HEK293 (cell line): Measurements from ENCODE around the gene AMACR.

Source experiments
- GLI4 ChIP-seq: fragments of 450-650 bp; formaldehyde crosslinking; IDR thresholded peaks from 2 replicates; pipeline ENCODE4 v1.5.1; 2016; ENCODE audit warnings: missing biosample characterization, missing genetic modification characterization
- HOXD13 ChIP-seq: sonication (generic); formaldehyde crosslinking; IDR thresholded peaks from 2 replicates; pipeline ENCODE4 v1.8.0; 2022; ENCODE audit warnings: missing genetic modification reagents, borderline replicate concordance
- MZF1 ChIP-seq: fragments of 450-650 bp; formaldehyde crosslinking; IDR thresholded peaks from 2 replicates; pipeline ENCODE4 v1.5.1; 2017; ENCODE audit warnings: missing biosample characterization, missing genetic modification characterization, borderline replicate concordance
- REPIN1 ChIP-seq: fragments of 450-650 bp; formaldehyde crosslinking; IDR thresholded peaks from 2 replicates; pipeline ENCODE4 v1.5.1; 2017; ENCODE audit warnings: missing biosample characterization, missing genetic modification characterization, low read depth
- SALL2 ChIP-seq: fragments of 450-650 bp; formaldehyde crosslinking; IDR thresholded peaks from 2 replicates; pipeline ENCODE4 v1.5.0; 2017; ENCODE audit warnings: missing biosample characterization, mild to moderate bottlenecking, missing genetic modification characterization, borderline replicate concordance
- SP3 ChIP-seq: fragments of 450-650 bp; formaldehyde crosslinking; IDR thresholded peaks from 2 replicates; pipeline ENCODE4 v1.5.1; 2016; ENCODE audit warnings: missing biosample characterization, missing genetic modification characterization
- YY1 ChIP-seq: fragments of 450-650 bp; formaldehyde crosslinking; IDR thresholded peaks from 2 replicates; pipeline ENCODE4 v1.5.1; 2018; ENCODE audit warnings: missing biosample characterization, missing genetic modification characterization
- ZBTB20 ChIP-seq: fragments of 450-650 bp; formaldehyde crosslinking; IDR thresholded peaks from 2 replicates; pipeline ENCODE4 v1.5.1; 2016; ENCODE audit warnings: missing biosample characterization, missing genetic modification characterization
- ZFHX2 ChIP-seq: fragments of 450-650 bp; formaldehyde crosslinking; conservative IDR thresholded peaks from 2 replicates; pipeline ENCODE4 v1.5.1; 2016; ENCODE audit warnings: missing biosample characterization, missing genetic modification characterization
- ZNF10 ChIP-seq: fragments of 450-650 bp; formaldehyde crosslinking; IDR thresholded peaks from 2 replicates; pipeline ENCODE4 v1.5.1; 2017; ENCODE audit warnings: missing biosample characterization, missing genetic modification characterization
- ZNF140 ChIP-seq: fragments of 450-650 bp; formaldehyde crosslinking; IDR thresholded peaks from 2 replicates; pipeline ENCODE4 v1.5.1; 2016; ENCODE audit warnings: missing biosample characterization, missing genetic modification characterization
- ZNF157 ChIP-seq: fragments of 450-650 bp; formaldehyde crosslinking; IDR thresholded peaks from 2 replicates; pipeline ENCODE4 v1.5.1; 2016; ENCODE audit warnings: missing biosample characterization, missing genetic modification characterization
- ZNF16 ChIP-seq: fragments of 450-650 bp; formaldehyde crosslinking; IDR thresholded peaks from 2 replicates; pipeline ENCODE4 v1.5.1; 2016; ENCODE audit warnings: low read depth, missing biosample characterization, missing genetic modification characterization
- ZNF202 ChIP-seq: fragments of 450-650 bp; formaldehyde crosslinking; IDR thresholded peaks from 2 replicates; pipeline ENCODE4 v1.5.1; 2016; ENCODE audit warnings: missing biosample characterization, missing genetic modification characterization, borderline replicate concordance
- ZNF211 ChIP-seq: fragments of 450-650 bp; formaldehyde crosslinking; IDR thresholded peaks from 2 replicates; pipeline ENCODE4 v1.5.1; 2016; ENCODE audit warnings: low read depth, missing biosample characterization, missing genetic modification characterization
- ZNF266 ChIP-seq: fragments of 450-650 bp; formaldehyde crosslinking; IDR thresholded peaks from 2 replicates; pipeline ENCODE4 v1.5.1; 2016; ENCODE audit warnings: missing biosample characterization, missing genetic modification characterization, low read depth
- ZNF354C ChIP-seq: fragments of 450-650 bp; formaldehyde crosslinking; IDR thresholded peaks from 2 replicates; pipeline ENCODE4 v1.5.1; 2016; ENCODE audit warnings: missing biosample characterization, missing genetic modification characterization, low read depth, borderline replicate concordance
- ZNF423 ChIP-seq: fragments of 450-650 bp; formaldehyde crosslinking; IDR thresholded peaks from 2 replicates; pipeline ENCODE4 v1.5.1; 2016; ENCODE audit warnings: missing biosample characterization, missing genetic modification characterization
- ZNF433 ChIP-seq: fragments of 450-650 bp; formaldehyde crosslinking; IDR thresholded peaks from 2 replicates; pipeline ENCODE4 v1.5.1; 2016; ENCODE audit warnings: missing biosample characterization, missing genetic modification characterization, low read depth
- ZNF529 ChIP-seq: fragments of 450-650 bp; formaldehyde crosslinking; IDR thresholded peaks from 2 replicates; pipeline ENCODE4 v1.5.1; 2017; ENCODE audit warnings: missing genetic modification characterization, missing biosample characterization; ENCODE audit not compliant: insufficient replicate concordance
- ZNF530 ChIP-seq: fragments of 450-650 bp; formaldehyde crosslinking; IDR thresholded peaks from 2 replicates; pipeline ENCODE4 v1.5.1; 2016; ENCODE audit warnings: low read depth, missing biosample characterization, missing genetic modification characterization
- ZNF548 ChIP-seq: fragments of 450-650 bp; formaldehyde crosslinking; IDR thresholded peaks from 2 replicates; pipeline ENCODE4 v1.5.1; 2016; ENCODE audit warnings: missing biosample characterization, missing genetic modification characterization
- ZNF621 ChIP-seq: fragments of 450-650 bp; formaldehyde crosslinking; IDR thresholded peaks from 2 replicates; pipeline ENCODE4 v1.5.1; 2017; ENCODE audit warnings: missing biosample characterization, missing genetic modification characterization
- ZNF629 ChIP-seq: fragments of 450-650 bp; formaldehyde crosslinking; IDR thresholded peaks from 2 replicates; pipeline ENCODE4 v1.5.1; 2017; ENCODE audit warnings: missing biosample characterization, missing genetic modification characterization
- ZNF654 ChIP-seq: fragments of 450-650 bp; formaldehyde crosslinking; IDR thresholded peaks from 2 replicates; pipeline ENCODE4 v1.5.1; 2016; ENCODE audit warnings: low read depth, missing biosample characterization, missing genetic modification characterization
- ZNF677 ChIP-seq: fragments of 450-650 bp; IDR thresholded peaks from 2 replicates; pipeline ENCODE4 v1.5.0; 2018; ENCODE audit warnings: missing biosample characterization, mild to moderate bottlenecking, missing genetic modification characterization, moderate library complexity
- ZNF747 ChIP-seq: fragments of 450-650 bp; formaldehyde crosslinking; IDR thresholded peaks from 2 replicates; pipeline ENCODE4 v1.5.1; 2016; ENCODE audit warnings: missing biosample characterization, missing genetic modification characterization
- ZNF792 ChIP-seq: fragments of 450-650 bp; formaldehyde crosslinking; IDR thresholded peaks from 2 replicates; pipeline ENCODE4 v1.5.1; 2016; ENCODE audit warnings: missing biosample characterization, missing genetic modification characterization
- TF ChIP-seq, protein P1 (sequence below): fragments of 450-650 bp; formaldehyde crosslinking; IDR thresholded peaks from 2 replicates; pipeline ENCODE4 v1.5.1; 2016; ENCODE audit warnings: missing biosample characterization, missing genetic modification characterization
- TF ChIP-seq, protein P2 (sequence below): fragments of 450-650 bp; formaldehyde crosslinking; IDR thresholded peaks from 2 replicates; pipeline ENCODE4 v1.5.1; 2016; ENCODE audit warnings: missing biosample characterization, missing genetic modification characterization, low read depth
- TF ChIP-seq, protein P3 (sequence below): fragments of 450-650 bp; formaldehyde crosslinking; IDR thresholded peaks from 2 replicates; pipeline ENCODE4 v1.5.1; 2017; ENCODE audit warnings: missing biosample characterization, missing genetic modification characterization
- TF ChIP-seq, protein P4 (sequence below): fragments of 450-650 bp; IDR thresholded peaks from 2 replicates; pipeline ENCODE4 v1.5.1; 2018; ENCODE audit warnings: missing biosample characterization, mild to moderate bottlenecking, missing genetic modification characterization
- TF ChIP-seq, protein P5 (sequence below): IDR thresholded peaks from 2 replicates; pipeline ENCODE4 v1.6.1; 2011; ENCODE audit warnings: mild to moderate bottlenecking, low read depth, low read length, borderline replicate concordance

AMACR gene

DNA sequence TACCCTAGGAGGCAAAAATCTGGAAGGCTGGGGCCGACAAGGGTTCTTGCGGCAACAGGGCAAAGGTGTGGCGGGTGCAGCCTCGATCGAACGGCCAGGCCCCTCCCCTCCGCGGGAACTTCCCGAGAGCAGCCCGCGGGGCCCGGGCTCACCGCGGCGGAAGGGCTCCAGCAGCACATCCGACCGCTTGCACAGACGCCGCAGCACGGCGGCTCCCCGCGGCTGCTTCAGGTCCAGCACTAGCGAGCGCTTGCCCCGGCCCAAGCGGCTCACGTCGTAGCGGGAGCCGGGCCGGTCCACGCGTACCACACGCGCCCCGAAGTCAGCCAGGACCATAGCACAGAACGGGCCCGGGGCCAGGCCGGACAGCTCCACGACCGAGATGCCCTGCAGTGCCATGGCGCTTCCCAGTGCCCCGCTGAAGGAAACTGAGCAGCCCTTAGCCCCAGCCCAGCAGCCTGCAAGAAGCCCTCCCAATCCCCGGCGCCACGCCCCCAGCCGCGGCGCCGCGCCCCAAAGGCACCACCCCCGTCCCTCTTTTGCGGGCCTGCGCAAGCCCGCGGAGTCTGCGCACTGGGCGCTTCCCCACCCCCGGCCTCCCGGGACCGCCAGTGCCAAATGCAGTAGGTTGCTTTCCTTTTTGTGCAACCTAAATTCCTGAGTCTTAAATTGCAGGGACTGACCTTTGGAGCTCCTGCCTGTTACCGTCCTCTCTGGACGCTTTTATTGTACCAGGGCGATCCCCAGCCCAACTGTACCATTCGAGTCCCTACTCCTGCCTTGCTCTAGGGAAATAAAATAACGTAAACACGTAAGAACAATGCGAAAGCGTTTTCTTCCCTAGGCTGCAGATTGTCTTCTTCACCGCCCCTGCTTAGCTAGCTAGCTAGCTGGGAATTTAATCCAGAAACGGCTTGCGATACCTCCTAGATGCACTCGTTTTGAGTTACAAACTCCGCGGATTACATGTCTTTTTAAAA is at the start of gene AMACR (continued):
- TF ChIP-seq ZNF157 (tag by site-specific recombination) = no peak
- TF ChIP-seq SALL2 (tag by site-specific recombination) = no peak
- TF ChIP-seq ZNF629 (tag by site-specific recombination) = peak; percentile 60
- peak; percentile 99 for TF ChIP-seq ZBTB20 (tag by site-specific recombination)
- TF ChIP-seq HOXD13 (CRISPR knock-in tag) = no peak
- no peak for TF ChIP-seq ZNF423 (tag by site-specific recombination)
- TF ChIP-seq ZFHX2 (tag by site-specific recombination) = peak; percentile 37; the same call in 1 of the 2 replicates
- TF ChIP-seq ZNF747 (tag by site-specific recombination) = no peak
- no peak for TF ChIP-seq ZNF202 (tag by site-specific recombination)
- TF ChIP-seq, protein P1, sequence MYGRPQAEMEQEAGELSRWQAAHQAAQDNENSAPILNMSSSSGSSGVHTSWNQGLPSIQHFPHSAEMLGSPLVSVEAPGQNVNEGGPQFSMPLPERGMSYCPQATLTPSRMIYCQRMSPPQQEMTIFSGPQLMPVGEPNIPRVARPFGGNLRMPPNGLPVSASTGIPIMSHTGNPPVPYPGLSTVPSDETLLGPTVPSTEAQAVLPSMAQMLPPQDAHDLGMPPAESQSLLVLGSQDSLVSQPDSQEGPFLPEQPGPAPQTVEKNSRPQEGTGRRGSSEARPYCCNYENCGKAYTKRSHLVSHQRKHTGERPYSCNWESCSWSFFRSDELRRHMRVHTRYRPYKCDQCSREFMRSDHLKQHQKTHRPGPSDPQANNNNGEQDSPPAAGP (tag by site-specific recombination) = peak; percentile 94
- TF ChIP-seq ZNF677 (tag by site-specific recombination) = no peak
- TF ChIP-seq ZNF792 (tag by site-specific recombination) = no peak
- no peak for TF ChIP-seq ZNF211 (tag by site-specific recombination)
- TF ChIP-seq ZNF621 = no peak
- no peak for TF ChIP-seq ZNF654 (tag by site-specific recombination)
- TF ChIP-seq, protein P2, sequence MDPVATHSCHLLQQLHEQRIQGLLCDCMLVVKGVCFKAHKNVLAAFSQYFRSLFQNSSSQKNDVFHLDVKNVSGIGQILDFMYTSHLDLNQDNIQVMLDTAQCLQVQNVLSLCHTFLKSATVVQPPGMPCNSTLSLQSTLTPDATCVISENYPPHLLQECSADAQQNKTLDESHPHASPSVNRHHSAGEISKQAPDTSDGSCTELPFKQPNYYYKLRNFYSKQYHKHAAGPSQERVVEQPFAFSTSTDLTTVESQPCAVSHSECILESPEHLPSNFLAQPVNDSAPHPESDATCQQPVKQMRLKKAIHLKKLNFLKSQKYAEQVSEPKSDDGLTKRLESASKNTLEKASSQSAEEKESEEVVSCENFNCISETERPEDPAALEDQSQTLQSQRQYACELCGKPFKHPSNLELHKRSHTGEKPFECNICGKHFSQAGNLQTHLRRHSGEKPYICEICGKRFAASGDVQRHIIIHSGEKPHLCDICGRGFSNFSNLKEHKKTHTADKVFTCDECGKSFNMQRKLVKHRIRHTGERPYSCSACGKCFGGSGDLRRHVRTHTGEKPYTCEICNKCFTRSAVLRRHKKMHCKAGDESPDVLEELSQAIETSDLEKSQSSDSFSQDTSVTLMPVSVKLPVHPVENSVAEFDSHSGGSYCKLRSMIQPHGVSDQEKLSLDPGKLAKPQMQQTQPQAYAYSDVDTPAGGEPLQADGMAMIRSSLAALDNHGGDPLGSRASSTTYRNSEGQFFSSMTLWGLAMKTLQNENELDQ (tag by site-specific recombination) = no peak
- no peak for TF ChIP-seq ZNF354C (tag by site-specific recombination)
- TF ChIP-seq ZNF16 (tag by site-specific recombination) = 0 out of 2 replicates have a peak, but pooled peaks have one; percentile 33
- no peak for TF ChIP-seq ZNF548
- peak; percentile 95 for TF ChIP-seq GLI4 (tag by site-specific recombination)
- 0 out of 2 replicates have a peak, but pooled peaks have one; percentile 40 for TF ChIP-seq ZNF10 (tag by site-specific recombination)
- TF ChIP-seq, protein P3, sequence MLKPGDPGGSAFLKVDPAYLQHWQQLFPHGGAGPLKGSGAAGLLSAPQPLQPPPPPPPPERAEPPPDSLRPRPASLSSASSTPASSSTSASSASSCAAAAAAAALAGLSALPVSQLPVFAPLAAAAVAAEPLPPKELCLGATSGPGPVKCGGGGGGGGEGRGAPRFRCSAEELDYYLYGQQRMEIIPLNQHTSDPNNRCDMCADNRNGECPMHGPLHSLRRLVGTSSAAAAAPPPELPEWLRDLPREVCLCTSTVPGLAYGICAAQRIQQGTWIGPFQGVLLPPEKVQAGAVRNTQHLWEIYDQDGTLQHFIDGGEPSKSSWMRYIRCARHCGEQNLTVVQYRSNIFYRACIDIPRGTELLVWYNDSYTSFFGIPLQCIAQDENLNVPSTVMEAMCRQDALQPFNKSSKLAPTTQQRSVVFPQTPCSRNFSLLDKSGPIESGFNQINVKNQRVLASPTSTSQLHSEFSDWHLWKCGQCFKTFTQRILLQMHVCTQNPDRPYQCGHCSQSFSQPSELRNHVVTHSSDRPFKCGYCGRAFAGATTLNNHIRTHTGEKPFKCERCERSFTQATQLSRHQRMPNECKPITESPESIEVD (tag by site-specific recombination) = no peak
- peak; percentile 82 for TF ChIP-seq YY1 (tag by site-specific recombination)
- TF ChIP-seq, protein P4, sequence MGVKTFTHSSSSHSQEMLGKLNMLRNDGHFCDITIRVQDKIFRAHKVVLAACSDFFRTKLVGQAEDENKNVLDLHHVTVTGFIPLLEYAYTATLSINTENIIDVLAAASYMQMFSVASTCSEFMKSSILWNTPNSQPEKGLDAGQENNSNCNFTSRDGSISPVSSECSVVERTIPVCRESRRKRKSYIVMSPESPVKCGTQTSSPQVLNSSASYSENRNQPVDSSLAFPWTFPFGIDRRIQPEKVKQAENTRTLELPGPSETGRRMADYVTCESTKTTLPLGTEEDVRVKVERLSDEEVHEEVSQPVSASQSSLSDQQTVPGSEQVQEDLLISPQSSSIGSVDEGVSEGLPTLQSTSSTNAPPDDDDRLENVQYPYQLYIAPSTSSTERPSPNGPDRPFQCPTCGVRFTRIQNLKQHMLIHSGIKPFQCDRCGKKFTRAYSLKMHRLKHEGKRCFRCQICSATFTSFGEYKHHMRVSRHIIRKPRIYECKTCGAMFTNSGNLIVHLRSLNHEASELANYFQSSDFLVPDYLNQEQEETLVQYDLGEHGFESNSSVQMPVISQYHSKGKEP (tag by site-specific recombination) = peak; percentile 99
- TF ChIP-seq, protein P5, sequence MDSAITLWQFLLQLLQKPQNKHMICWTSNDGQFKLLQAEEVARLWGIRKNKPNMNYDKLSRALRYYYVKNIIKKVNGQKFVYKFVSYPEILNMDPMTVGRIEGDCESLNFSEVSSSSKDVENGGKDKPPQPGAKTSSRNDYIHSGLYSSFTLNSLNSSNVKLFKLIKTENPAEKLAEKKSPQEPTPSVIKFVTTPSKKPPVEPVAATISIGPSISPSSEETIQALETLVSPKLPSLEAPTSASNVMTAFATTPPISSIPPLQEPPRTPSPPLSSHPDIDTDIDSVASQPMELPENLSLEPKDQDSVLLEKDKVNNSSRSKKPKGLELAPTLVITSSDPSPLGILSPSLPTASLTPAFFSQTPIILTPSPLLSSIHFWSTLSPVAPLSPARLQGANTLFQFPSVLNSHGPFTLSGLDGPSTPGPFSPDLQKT = no peak
- no peak for TF ChIP-seq ZNF266 (tag by site-specific recombination)
- peak; percentile 72 for TF ChIP-seq SP3 (tag by site-specific recombination)
- TF ChIP-seq REPIN1 (tag by site-specific recombination) = no peak
- peak; percentile 88 for TF ChIP-seq MZF1 (tag by site-specific recombination)
- TF ChIP-seq ZNF530 (tag by site-specific recombination) = no peak
- no peak for TF ChIP-seq ZNF529 (tag by site-specific recombination)
- TF ChIP-seq ZNF140 (tag by site-specific recombination) = no peak
- TF ChIP-seq ZNF433 (tag by site-specific recombination) = no peak
